Thyroid gland (tissue), 4 donors: Measurements from ENCODE around the gene EIF3D. TPM values are rescaled to one million over a fixed set of nuclear protein-coding genes. Genes with fewer than 3 reads are reported as not detected.
"Not testable (repeated sequence)": the region's sequence is repeated elsewhere in the genome, so short reads cannot be mapped to it uniquely, and the experiment has no call there.

Experiments
- DNase-seq, 2 donors: peaks; one replicate each; pipeline ENCODE4 v3.0.0-alpha.2; 2019
- H3K27ac ChIP-seq, 3 donors: fragments of 200-600 bp; sonication (generic); 1 replicate in 2 of 3; 2 replicates in 1 of 3; pipeline ENCODE4 v1.5.1; 2016 to 2019; ENCODE audit warnings: mild to moderate bottlenecking in 1 of 3, moderate library complexity in 1 of 3
- H3K27me3 ChIP-seq: fragments of 200-600 bp; sonication (generic); one replicate; pipeline ENCODE4 v1.5.1; 2019
- H3K36me3 ChIP-seq, 2 donors: fragments of 200-600 bp; sonication (generic); one replicate each; pipeline ENCODE4 v1.5.1; 2016 to 2019
- H3K4me1 ChIP-seq, 2 donors: fragments of 200-600 bp; sonication (generic); one replicate each; pipeline ENCODE4 v1.5.1; 2017 to 2019
- H3K4me3 ChIP-seq, 3 donors: fragments of 200-600 bp; sonication (generic); replicated peaks in 1 of 3; 1 replicate in 2 of 3; 2 replicates in 1 of 3; pipeline ENCODE4 v1.5.1; 2016; ENCODE audit warnings: mild to moderate bottlenecking in 1 of 3
- H3K9me3 ChIP-seq: fragments of 200-600 bp; sonication (generic); one replicate; pipeline ENCODE4 v1.5.1; 2017
- CTCF ChIP-seq, 6 experiments: fragments of 200-600 bp in 3 of 6; fragments of 450-650 bp in 3 of 6; sonication (generic) in 3 of 6; IDR thresholded peaks; one replicate each; pipeline ENCODE4 v1.5.1; 2016 to 2019; ENCODE audit warnings: antibody characterized with exemption in 6 of 6, mild to moderate bottlenecking in 2 of 6, inconsistent platforms in 1 of 6, moderate library complexity in 1 of 6
- POLR2A ChIP-seq, 2 donors: fragments of 450-650 bp; IDR thresholded peaks; one replicate each; pipeline ENCODE4 v1.6.1; 2017; ENCODE audit warnings: antibody characterized with exemption in 2 of 2, mild to moderate bottlenecking in 2 of 2, moderate library complexity in 1 of 2
- WGBS, 2 donors: methylation state at CpG; one replicate each; pipeline ENCODE4 v1.1.5; 2017; 5-methylcytosine and 5-hydroxymethylcytosine counted together
- intact Hi-C: fragments of 100-400 bp; cut with DNase I; formaldehyde crosslinking; loops from one replicate; pipeline ENCODE4 v1.15.1; 2023
- total RNA-seq, 4 donors: library from RNA; depleted of rRNA; stranded (reverse); fragments of >200 nt; gene quantifications; one replicate each; pipeline ENCODE4 v1.2.3, GENCODE V29; 2016

Gene EIF3D
- total RNA-seq, 4 donors from 2014 or later, result 213 to 427 (median 309) TPM

GRCh38 chr22:36538529-36538928 lies 9.6 kb upstream of the EIF3D start:
- TF ChIP-seq CTCF (IDR thresholded peaks at IDR 0.05) (no peak), POLR2A (IDR thresholded peaks at IDR 0.05) (no peak)
- Histone ChIP-seq H3K4me1 (no peaks in the 10 kb centered on the region), H3K27me3 (no peaks in the 10 kb centered on the region), H3K9me3 (no peaks in the 10 kb centered on the region), H3K36me3 (no peaks in the 10 kb centered on the region), H3K4me3 (no peak overlapping the region), H3K27ac (no peak overlapping the region)
- 47 to 56% methylated on average over 7 of the region's 7 CpGs for WGBS, 2 donors
- intact Hi-C loops, result no loop called here
- DNase-seq, result no peak

GRCh38 chr22:36536717-36537116 lies 7.8 kb upstream of the EIF3D start:
- Histone ChIP-seq H3K9me3 (no peaks in the 10 kb centered on the region), H3K4me1 (no peaks in the 10 kb centered on the region), H3K4me3 (no peak overlapping the region), H3K27ac (no peak overlapping the region), H3K27me3 (no peaks in the 10 kb centered on the region), H3K36me3 (no peaks in the 10 kb centered on the region)
- DNase-seq, result peak; percentile 34 to 49
- no peak for TF ChIP-seq POLR2A (IDR thresholded peaks at IDR 0.05)
- intact Hi-C loops, result no loop called here
- WGBS, 2 donors, result 31 to 40% methylated on average over 3 of the region's 7 CpGs

GRCh38 chr22:36533320-36533719 lies 4.4 kb upstream of the EIF3D start:
- intact Hi-C loops, DNase-seq, H3K4me3 ChIP-seq, H3K9me3 ChIP-seq, H3K27me3 ChIP-seq, H3K4me1 ChIP-seq, H3K27ac ChIP-seq, H3K36me3 ChIP-seq: not testable (repeated sequence)
- 87 to 88% methylated on average over 4 of the region's 4 CpGs for WGBS, 2 donors

- Histone ChIP-seq H3K27me3 (no peaks in the 10 kb centered on the region), H3K27ac (no peak overlapping the region), H3K4me1 (peaks cover 4 to 12% of the 10 kb centered on the region in 2 donors), H3K9me3 (no peaks in the 10 kb centered on the region), H3K4me3 (no peak overlapping the region), H3K36me3 (no peaks in the 10 kb centered on the region)
- TF ChIP-seq CTCF (IDR thresholded peaks at IDR 0.05) (no peak), POLR2A (IDR thresholded peaks at IDR 0.05) (no peak)
- intact Hi-C loops, result no loop called here
- no peak for DNase-seq
- 69 to 92% methylated on average over 2 of the region's 2 CpGs for WGBS, 2 donors
Measured at GRCh38 chr22:36532466-36532865, 3.5 kb upstream of the EIF3D start.

- 1 to 5% methylated on average over 8 of the region's 8 CpGs for WGBS, 2 donors
- Histone ChIP-seq H3K27me3 (no peaks in the 10 kb centered on the region), H3K36me3 (peaks cover 26 to 28% of the 10 kb centered on the region in 2 donors), H3K4me3 (peak overlapping the region; percentile 53 to 99 (median 94)), H3K27ac (peak overlapping the region; percentile 84 to 96 (median 91)), H3K9me3 (no peaks in the 10 kb centered on the region), H3K4me1 (peaks cover 7 to 16% of the 10 kb centered on the region in 2 donors)
- intact Hi-C loops, result no loop called here
- no peak for TF ChIP-seq CTCF (IDR thresholded peaks at IDR 0.05)
- no peak for TF ChIP-seq POLR2A (IDR thresholded peaks at IDR 0.05)
- peak in 1 of 2 donors; percentile 28 for DNase-seq
Measured at GRCh38 chr22:36528341-36528740, 625 bp downstream of the EIF3D start.

- Histone ChIP-seq H3K4me3 (no peak overlapping the region), H3K9me3 (no peaks in the 10 kb centered on the region), H3K27me3 (no peaks in the 10 kb centered on the region), H3K4me1 (peaks cover 4 to 5% of the 10 kb centered on the region in 2 donors), H3K36me3 (peaks cover 78 to 85% of the 10 kb centered on the region in 2 donors), H3K27ac (no peak overlapping the region)
- no peak for TF ChIP-seq POLR2A (IDR thresholded peaks at IDR 0.05)
- TF ChIP-seq CTCF (IDR thresholded peaks at IDR 0.05), result no peak
- no peak for DNase-seq
- intact Hi-C loops, result no loop called here
- 83 to 97% methylated on average over 6 of the region's 6 CpGs for WGBS, 2 donors
Measured at GRCh38 chr22:36522662-36523061, 6.3 kb downstream of the EIF3D start.
